Uterus (tissue), 2 donors: ENCODE measurements around the gene RCAN2.

Experiments used
- POLR2A ChIP-seq, 2 donors: fragments of 450-650 bp; IDR thresholded peaks; one replicate each; pipeline ENCODE4 v1.6.1; 2016; ENCODE audit warnings: antibody characterized with exemption in 2 of 2, mild to moderate bottlenecking in 1 of 2, moderate library complexity in 1 of 2
- TF ChIP-seq, protein P1 (sequence below), 4 experiments: fragments of 200-600 bp in 2 of 4; fragments of 450-650 bp in 2 of 4; sonication (generic) in 2 of 4; IDR thresholded peaks; one replicate each; pipeline ENCODE4 v1.5.1; 2016 to 2019; ENCODE audit warnings: antibody characterized with exemption in 4 of 4, mild to moderate bottlenecking in 2 of 4, moderate library complexity in 1 of 4

DNA sequence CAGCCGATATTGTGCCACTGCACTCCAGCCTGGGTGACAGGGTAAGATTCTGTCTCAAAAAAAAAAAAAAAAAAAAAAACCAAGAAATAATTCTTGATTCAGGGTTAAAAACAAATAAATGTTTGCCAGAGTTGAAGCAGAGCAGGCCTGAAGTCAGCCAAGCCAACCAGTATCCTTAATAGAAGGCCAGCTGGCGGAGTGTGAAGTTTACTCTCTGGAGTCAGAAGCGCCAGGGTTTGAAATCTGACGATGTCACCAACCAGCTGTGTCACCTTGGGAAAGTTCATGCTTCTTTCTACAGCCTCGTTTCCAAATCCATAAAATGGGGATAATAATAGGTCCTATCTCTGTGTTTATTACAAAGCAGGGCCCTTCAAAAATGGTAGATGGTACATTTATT, 247.5 kb downstream of the RCAN2 start:
- TF ChIP-seq, protein P1, sequence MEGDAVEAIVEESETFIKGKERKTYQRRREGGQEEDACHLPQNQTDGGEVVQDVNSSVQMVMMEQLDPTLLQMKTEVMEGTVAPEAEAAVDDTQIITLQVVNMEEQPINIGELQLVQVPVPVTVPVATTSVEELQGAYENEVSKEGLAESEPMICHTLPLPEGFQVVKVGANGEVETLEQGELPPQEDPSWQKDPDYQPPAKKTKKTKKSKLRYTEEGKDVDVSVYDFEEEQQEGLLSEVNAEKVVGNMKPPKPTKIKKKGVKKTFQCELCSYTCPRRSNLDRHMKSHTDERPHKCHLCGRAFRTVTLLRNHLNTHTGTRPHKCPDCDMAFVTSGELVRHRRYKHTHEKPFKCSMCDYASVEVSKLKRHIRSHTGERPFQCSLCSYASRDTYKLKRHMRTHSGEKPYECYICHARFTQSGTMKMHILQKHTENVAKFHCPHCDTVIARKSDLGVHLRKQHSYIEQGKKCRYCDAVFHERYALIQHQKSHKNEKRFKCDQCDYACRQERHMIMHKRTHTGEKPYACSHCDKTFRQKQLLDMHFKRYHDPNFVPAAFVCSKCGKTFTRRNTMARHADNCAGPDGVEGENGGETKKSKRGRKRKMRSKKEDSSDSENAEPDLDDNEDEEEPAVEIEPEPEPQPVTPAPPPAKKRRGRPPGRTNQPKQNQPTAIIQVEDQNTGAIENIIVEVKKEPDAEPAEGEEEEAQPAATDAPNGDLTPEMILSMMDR (IDR thresholded peaks at IDR 0.05) = no peak
- no peak for TF ChIP-seq POLR2A (IDR thresholded peaks at IDR 0.05)
